GM12878 (cell line): ENCODE results near the gene COL19A1. TPM values are rescaled to one million over a fixed set of nuclear protein-coding genes. Genes with fewer than 3 reads are reported as not detected.

ENCODE experiments used
- ATAC-seq: fragments of 200-7000 bp; cut with Tn5 transposase; 3 replicates; pipeline ENCODE4 v1.9.1; 2020; ENCODE audit warnings: mild to moderate bottlenecking, moderate library complexity
- BruUV-seq: library from RNA; stranded (reverse); fragments of 400-500 nt; replicated peaks from 2 replicates; lab custom pipeline; 2021; lab: Mats Ljungman, UMichigan
- CTCF ChIA-PET: fragments of 300-600 bp; sonication (Branson Sonifier 250); formaldehyde crosslinking; extraction: SDS; loops from one replicate; lab custom pipeline; 2021; ENCODE audit warnings: inconsistent platforms; lab: Yijun Ruan, JAX
- POLR2A ChIA-PET: fragments of 350-600 bp; formaldehyde crosslinking; extraction: SDS; loops from one replicate; lab custom pipeline; 2021; ENCODE audit warnings: inconsistent platforms; lab: Charles Lee
- RAD21 ChIA-PET: fragments of 300-600 bp; sonication (Branson Sonifier 250); formaldehyde crosslinking; loops from one replicate; lab custom pipeline; 2023; ENCODE audit warnings: antibody characterized with exemption; ENCODE audit not compliant: unreplicated experiment; lab: Charles Lee
- SMC1A ChIA-PET: fragments of 300-600 bp; sonication (Branson Sonifier 250); formaldehyde crosslinking; loops from one replicate; lab custom pipeline; 2023; ENCODE audit not compliant: unreplicated experiment, uncharacterized antibody; lab: Charles Lee
- DNase-seq: peaks from one replicate; pipeline ENCODE4 v3.0.0-alpha.2; 2011; ENCODE audit warnings: low read depth, low spot score
- FAIRE-seq: peaks from 3 replicates; lab custom pipeline; 2011; peaks lifted over from hg19 to GRCh38; lab: Jason Lieb, UNC
- H2AFZ ChIP-seq: 2 replicates; pipeline ENCODE4 v1.6.0; 2011; ENCODE audit warnings: low read depth, low read length, control low read depth; ENCODE audit not compliant: control insufficient read depth
- H3K27ac ChIP-seq: 2 replicates; pipeline ENCODE4 v1.5.1; 2011; ENCODE audit warnings: control low read depth; ENCODE audit not compliant: control insufficient read depth, insufficient read depth
- H3K27me3 ChIP-seq, 2 experiments: replicated peaks in 1 of 2; 2 replicates each; pipeline versions ENCODE4 v1.6.0 to v1.6.1; 2011; ENCODE audit warnings: low read length in 1 of 2; ENCODE audit not compliant: control insufficient read depth in 2 of 2, insufficient read depth in 2 of 2
- H3K36me3 ChIP-seq, 2 experiments: 2 replicates each; pipeline ENCODE4 v1.5.1; 2011; ENCODE audit warnings: low read length in 1 of 2; ENCODE audit not compliant: control insufficient read depth in 2 of 2, insufficient read depth in 2 of 2
- H3K4me1 ChIP-seq: 2 replicates; pipeline ENCODE4 v1.6.1; 2011; ENCODE audit warnings: mild to moderate bottlenecking, low read length, moderate library complexity, mixed read lengths; ENCODE audit not compliant: control insufficient read depth, insufficient read depth
- H3K4me2 ChIP-seq: 2 replicates; pipeline ENCODE4 v1.6.0; 2011; ENCODE audit warnings: control low read depth; ENCODE audit not compliant: control insufficient read depth, insufficient read depth
- H3K4me3 ChIP-seq: fragments of 200-600 bp; sonication (generic); 2 replicates; pipeline ENCODE4 v1.5.1; 2016
- H3K79me2 ChIP-seq: 2 replicates; pipeline ENCODE4 v1.6.0; 2011; ENCODE audit warnings: low read length; ENCODE audit not compliant: control insufficient read depth, insufficient read depth
- H3K9ac ChIP-seq: 2 replicates; pipeline ENCODE4 v1.8.0; 2011; ENCODE audit warnings: low read length, control low read depth, mixed read lengths; ENCODE audit not compliant: control insufficient read depth, insufficient read depth
- H3K9me3 ChIP-seq: replicated peaks from 3 replicates; pipeline ENCODE4 v1.5.1; 2011; ENCODE audit warnings: mild to moderate bottlenecking, low read length; ENCODE audit not compliant: control insufficient read depth, insufficient read depth
- H4K20me1 ChIP-seq: 2 replicates; pipeline ENCODE4 v1.6.0; 2011; ENCODE audit not compliant: control insufficient read depth, insufficient read depth
- ATF7 ChIP-seq: fragments of 450-650 bp; IDR thresholded peaks from 2 replicates; pipeline ENCODE4 v1.6.1; 2016; ENCODE audit warnings: low read depth, mild to moderate bottlenecking
- BCLAF1 ChIP-seq: fragments of 450-650 bp; IDR thresholded peaks from 2 replicates; pipeline ENCODE4 v1.6.1; 2017; ENCODE audit warnings: antibody characterized with exemption, mild to moderate bottlenecking, moderate library complexity
- BRCA1 ChIP-seq: IDR thresholded peaks from 2 replicates; pipeline ENCODE4 v1.6.1; 2011; ENCODE audit warnings: low read depth, low read length, improper control_type of control experiment
- CBX5 ChIP-seq: sonication (generic); IDR thresholded peaks from 2 replicates; pipeline ENCODE4 v1.6.1; 2016; ENCODE audit warnings: low read depth, moderate library complexity, mild to moderate bottlenecking, inconsistent platforms
- FOS ChIP-seq: IDR thresholded peaks from 3 replicates; pipeline ENCODE4 v1.6.1; 2011; ENCODE audit warnings: borderline replicate concordance; ENCODE audit not compliant: insufficient read length; ENCODE audit errors: extremely low read depth
- IRF5 ChIP-seq: fragments of 450-650 bp; IDR thresholded peaks from 2 replicates; pipeline ENCODE4 v1.6.1; 2017; ENCODE audit warnings: borderline replicate concordance
- LARP7 ChIP-seq: fragments of 450-650 bp; IDR thresholded peaks from 2 replicates; pipeline ENCODE4 v1.6.1; 2017; ENCODE audit warnings: mild to moderate bottlenecking
- MEF2A ChIP-seq: IDR thresholded peaks from 2 replicates; pipeline ENCODE4 v1.6.1; 2011; ENCODE audit warnings: low read depth, mild to moderate bottlenecking, low read length, moderate library complexity; ENCODE audit not compliant: insufficient read depth
- MTA2 ChIP-seq: fragments of 450-650 bp; IDR thresholded peaks from 2 replicates; pipeline ENCODE4 v1.6.1; 2016; ENCODE audit warnings: low read depth, mild to moderate bottlenecking, moderate library complexity
- MXI1 ChIP-seq: fragments of 150-350 bp; IDR thresholded peaks from 2 replicates; pipeline ENCODE4 v1.6.1; 2011; ENCODE audit warnings: low read depth, mild to moderate bottlenecking, inconsistent platforms, low read length, improper control_type of control experiment
- NFXL1 ChIP-seq: fragments of 450-650 bp; IDR thresholded peaks from 2 replicates; pipeline ENCODE4 v1.6.1; 2017; ENCODE audit warnings: antibody characterized with exemption, mild to moderate bottlenecking, borderline replicate concordance
- NFYA ChIP-seq: IDR thresholded peaks from 2 replicates; pipeline ENCODE4 v1.6.1; 2011; ENCODE audit warnings: low read depth, mild to moderate bottlenecking, low read length, improper control_type of control experiment, borderline replicate concordance
- NFYB ChIP-seq: IDR thresholded peaks from 2 replicates; pipeline ENCODE4 v1.6.1; 2011; ENCODE audit warnings: low read depth, mild to moderate bottlenecking, low read length, improper control_type of control experiment, moderate library complexity; ENCODE audit not compliant: insufficient read depth
- NR2C2 ChIP-seq: IDR thresholded peaks from 2 replicates; pipeline ENCODE4 v1.6.1; 2011; ENCODE audit warnings: borderline replicate concordance, low read depth; ENCODE audit not compliant: control insufficient read depth, insufficient read length
- POLR2AphosphoS2 ChIP-seq: IDR thresholded peaks from 2 replicates; pipeline ENCODE4 v1.6.1; 2011; ENCODE audit warnings: low read depth, mild to moderate bottlenecking, low read length, improper control_type of control experiment, moderate library complexity
- RFX5 ChIP-seq: IDR thresholded peaks from 2 replicates; pipeline ENCODE4 v1.6.1; 2011; ENCODE audit warnings: low read depth, low read length, improper control_type of control experiment
- SIX5 ChIP-seq: IDR thresholded peaks from 2 replicates; pipeline ENCODE4 v1.6.1; 2011; ENCODE audit warnings: mild to moderate bottlenecking, low read depth, low read length, moderate library complexity; ENCODE audit not compliant: severe bottlenecking
- TAF1 ChIP-seq: IDR thresholded peaks from 2 replicates; pipeline ENCODE4 v1.6.1; 2011; ENCODE audit warnings: mild to moderate bottlenecking, low read depth, low read length, borderline replicate concordance
- ZBED1 ChIP-seq: IDR thresholded peaks from 2 replicates; pipeline ENCODE4 v1.6.1; 2016; ENCODE audit warnings: borderline replicate concordance
- ZNF217 ChIP-seq: fragments of 450-650 bp; IDR thresholded peaks from 2 replicates; pipeline ENCODE4 v1.6.1; 2017; ENCODE audit warnings: antibody characterized with exemption, mild to moderate bottlenecking
- WGBS: methylation state at CpG from one replicate; pipeline ENCODE4 v1.1.6; 2016; ENCODE audit warnings: low lambda C conversion rate; ENCODE audit not compliant: insufficient replicate concordance, insufficient coverage; ENCODE audit errors: missing lambda C conversion rate; 5-methylcytosine and 5-hydroxymethylcytosine counted together
- in situ Hi-C: fragments of 300-500 bp; cut with MboI; formaldehyde crosslinking; loops from 9 replicates; pipeline ENCODE4 v1.14.3; 2018; ENCODE audit warnings: mixed read lengths
- intact Hi-C: fragments of 100-400 bp; cut with micrococcal nuclease; formaldehyde crosslinking; loops from one replicate; pipeline ENCODE4 v1.14.2; 2022; ENCODE audit not compliant: unreplicated experiment
- polyA plus RNA-seq, 11 experiments: library from polyadenylated mRNA; depleted of rRNA in 4 of 11; unstranded in 6 of 11; stranded (reverse) in 5 of 11; fragments of >200 nt; fragmentation: Nextera tagmentation in 4 of 11; fragmentation: Illumina TruSeq in 1 of 11; extraction: Ambion mirVana in 4 of 11; extraction: Trizol in 1 of 11; gene quantifications; 1 replicate in 1 of 11; 2 replicates in 10 of 11; pipeline versions ENCODE4 v1.2.1 to v1.2.3, GENCODE V29; 2011 to 2016; ENCODE audit warnings: inconsistent platforms in 2 of 11, missing spikeins in 2 of 11, low read depth in 1 of 11
- total RNA-seq, 4 experiments: library from RNA; depleted of rRNA in 3 of 4; stranded (reverse); fragments of >200 nt in 3 of 4; fragmentation: Illumina TruSeq in 1 of 4; extraction: Trizol in 1 of 4; gene quantifications; 2 replicates each; pipeline versions ENCODE4 v1.2.1 to v1.2.3, GENCODE V29; 2013 to 2021

COL19A1 gene
- total and polyA plus RNA-seq, 10 of the 15 experiments (the other 5 are each of a cell fraction or from before 2014, with no cell fraction given): 1.1 to 13.5 (median 4.1) TPM

GRCh38 chr6:70198785-70199184, 332.4 kb downstream of the COL19A1 start:
- ChIA-PET SMC1A (no interaction called here), POLR2A (no interaction called here), RAD21 (no interaction called here), CTCF (no interaction called here)
- Histone ChIP-seq H3K36me3 (peaks cover 0 to 2% of the 10 kb centered on the region in 2 experiments; a peak in 2 of 4 replicates), H4K20me1 (no peaks in the 10 kb centered on the region), H3K4me2 (no peak overlapping the region), H2AFZ (no peak overlapping the region), H3K9me3 (no peaks in the 10 kb centered on the region), H3K27me3 (no peaks in the 10 kb centered on the region), H3K9ac (no peak overlapping the region), H3K4me3 (no peak overlapping the region), H3K4me1 (no peaks in the 10 kb centered on the region), H3K27ac (no peak overlapping the region), H3K79me2 (no peaks in the 10 kb centered on the region)
- BruUV-seq: no TSS peak
- intact Hi-C loops: no loop called here
- WGBS: 97% methylated on average over 2 of the region's 2 CpGs
- DNase-seq: no peak
- no peak for FAIRE-seq
- no peak for TF ChIP-seq ZNF217
- TF ChIP-seq SIX5: no peak
- no peak for TF ChIP-seq MEF2A
- TF ChIP-seq NR2C2: no peak
- TF ChIP-seq ZBED1: no peak
- no peak for TF ChIP-seq ATF7
- TF ChIP-seq LARP7: no peak
- no peak for TF ChIP-seq MXI1
- no peak for TF ChIP-seq CBX5
- no peak for TF ChIP-seq BCLAF1
- TF ChIP-seq NFYB: no peak
- no peak for TF ChIP-seq NFYA
- TF ChIP-seq TAF1: no peak
- no peak for TF ChIP-seq NFXL1
- TF ChIP-seq FOS: no peak
- no peak for TF ChIP-seq RFX5
- TF ChIP-seq MTA2: no peak
- no peak for TF ChIP-seq POLR2AphosphoS2
- no peak for TF ChIP-seq BRCA1
- no peak for TF ChIP-seq IRF5
- in situ Hi-C loops: no loop called here
- ATAC-seq: no peak
